ENCODE measurements around the gene TXNL4A.

TXNL4A gene

DNA sequence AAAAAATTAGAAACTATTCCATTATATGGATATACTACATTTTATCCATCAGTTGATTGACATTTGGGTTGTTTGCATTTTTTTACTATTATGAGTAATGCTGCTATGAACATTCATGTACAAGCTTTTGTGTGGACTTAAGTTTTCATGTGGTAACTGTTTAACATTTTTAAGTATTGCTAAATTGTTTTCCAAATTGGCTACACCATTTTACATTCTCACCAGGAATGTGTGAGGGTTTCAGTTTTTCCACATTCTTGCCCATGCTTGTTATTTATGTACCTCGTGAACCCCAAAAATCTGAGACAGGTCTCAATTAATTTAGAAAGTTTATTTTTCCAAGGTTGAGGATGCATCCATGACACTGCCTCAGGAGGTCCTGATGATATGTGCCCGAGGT lies 3.1 kb upstream of the TXNL4A start:
- no peak for DNase-seq (ENCODE audit: low spot score)

DNA sequence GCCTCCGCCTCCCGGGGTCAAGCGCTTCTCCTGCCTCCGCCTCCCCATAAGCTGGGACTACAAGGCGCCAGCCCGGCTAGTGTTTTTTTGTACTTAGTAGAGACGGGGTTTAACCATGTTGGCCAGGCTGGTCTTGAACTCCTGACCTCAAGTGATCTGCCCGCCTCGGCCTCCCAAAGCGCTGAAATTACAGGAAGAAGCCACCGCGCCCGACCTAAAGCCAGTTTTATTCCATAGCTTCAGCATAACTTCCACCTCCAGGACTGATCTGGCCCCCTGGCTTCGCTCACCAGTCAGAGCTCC lies 783 bp upstream of the TXNL4A start:
- no peak for DNase-seq (ENCODE audit: low spot score)

DNA sequence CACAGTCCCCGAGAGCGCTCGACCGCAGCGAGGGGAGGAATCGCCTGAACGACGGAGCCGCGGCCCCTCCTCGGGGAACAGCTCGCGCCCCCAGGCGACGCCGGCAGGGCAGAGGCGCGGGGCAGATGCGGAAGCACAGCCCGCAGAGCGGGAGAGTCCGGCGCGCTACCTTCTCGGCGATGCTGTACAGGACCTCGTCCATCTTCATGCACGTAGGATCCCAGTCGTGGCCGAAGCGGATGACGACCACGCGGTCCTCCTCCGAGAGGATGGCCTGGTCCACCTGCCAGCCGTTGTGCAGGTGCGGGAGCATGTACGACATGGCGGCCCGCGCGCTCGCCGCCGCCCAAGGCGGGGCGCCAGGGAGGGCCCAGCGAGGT lies 302 bp downstream of the TXNL4A start:
- DNase-seq (ENCODE audit: low spot score) = peak; percentile 56

DNA sequence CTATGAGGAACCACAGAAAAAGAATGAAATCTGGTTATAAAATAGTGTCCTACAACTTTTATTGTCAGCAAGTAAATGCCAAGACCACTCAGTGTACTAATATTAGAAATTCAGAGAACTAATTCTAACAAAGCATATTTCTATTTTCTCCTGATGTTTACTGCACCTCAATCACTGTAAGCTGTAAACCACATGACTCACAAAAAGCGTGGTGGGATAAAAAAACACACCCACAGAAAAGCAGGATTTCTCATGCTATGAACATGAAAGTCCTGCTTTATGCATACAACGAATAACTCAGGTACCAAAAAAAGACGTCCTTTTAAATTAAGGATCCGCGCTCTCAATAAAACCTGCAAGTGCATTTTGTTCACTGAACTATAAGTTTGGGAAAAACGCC lies 797 bp downstream of the TXNL4A start:
- DNase-seq (ENCODE audit: low spot score) = peak; percentile 30

DNA sequence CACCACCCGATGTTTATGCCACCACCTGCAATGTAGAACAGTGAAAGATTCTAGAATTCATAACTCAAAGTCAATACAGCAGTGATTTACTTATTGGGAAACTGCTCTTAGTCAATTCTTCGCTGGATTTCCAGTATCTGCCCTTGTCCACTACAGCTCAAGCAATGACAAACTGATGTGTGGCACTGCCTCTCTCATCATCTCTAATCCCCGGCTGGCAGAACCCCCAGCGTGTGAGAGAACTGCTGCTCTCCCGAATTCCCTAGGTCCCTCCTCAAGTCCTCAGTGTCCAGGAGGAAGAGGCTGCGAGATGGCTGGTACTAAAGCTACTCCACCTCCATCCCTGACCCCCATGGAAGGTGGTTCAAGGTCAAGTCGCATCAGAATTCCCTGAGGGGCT lies 1.6 kb downstream of the TXNL4A start:
- peak; percentile 33 for DNase-seq (ENCODE audit: low spot score)

DNA sequence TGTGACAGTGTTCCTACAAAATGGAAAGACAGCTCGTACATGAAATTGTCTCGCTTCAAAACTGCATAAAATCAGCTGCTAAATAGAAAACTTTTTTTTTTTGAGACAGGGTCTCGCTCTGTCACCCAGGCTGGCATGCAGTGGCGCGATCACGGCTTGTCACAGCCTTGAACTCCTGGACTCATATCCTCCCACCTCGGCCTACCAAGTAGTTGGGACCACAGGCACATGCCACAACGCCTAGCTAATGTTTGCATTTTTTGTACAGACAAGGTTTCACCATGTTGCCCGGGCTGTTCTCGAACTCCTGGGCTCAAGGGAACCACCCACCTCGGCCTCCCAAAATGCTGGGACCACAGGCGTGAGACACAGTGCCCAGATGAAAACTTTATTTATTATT lies 3.2 kb downstream of the TXNL4A start:
- no peak for DNase-seq (ENCODE audit: low spot score)

DNA sequence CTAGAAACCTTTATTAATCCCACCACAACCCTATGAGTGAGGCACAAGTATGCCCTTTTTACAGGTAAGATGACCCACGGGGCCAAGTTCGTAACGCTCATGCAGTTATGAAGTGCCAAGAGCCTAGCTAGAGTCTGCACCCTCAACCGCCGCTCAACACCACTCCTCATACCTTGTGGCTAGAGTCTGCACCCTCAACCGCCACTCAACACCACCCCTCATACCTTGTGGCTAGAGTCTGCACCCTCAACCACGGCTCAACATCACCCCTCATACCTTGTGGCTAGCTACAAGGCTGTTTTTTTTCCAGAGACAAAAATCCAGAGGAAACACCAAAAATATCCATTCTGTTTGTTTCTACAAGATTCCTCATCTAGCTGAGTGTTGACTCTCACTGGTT lies 4.6 kb downstream of the TXNL4A start:
- no peak for DNase-seq (ENCODE audit: low spot score)

DNA sequence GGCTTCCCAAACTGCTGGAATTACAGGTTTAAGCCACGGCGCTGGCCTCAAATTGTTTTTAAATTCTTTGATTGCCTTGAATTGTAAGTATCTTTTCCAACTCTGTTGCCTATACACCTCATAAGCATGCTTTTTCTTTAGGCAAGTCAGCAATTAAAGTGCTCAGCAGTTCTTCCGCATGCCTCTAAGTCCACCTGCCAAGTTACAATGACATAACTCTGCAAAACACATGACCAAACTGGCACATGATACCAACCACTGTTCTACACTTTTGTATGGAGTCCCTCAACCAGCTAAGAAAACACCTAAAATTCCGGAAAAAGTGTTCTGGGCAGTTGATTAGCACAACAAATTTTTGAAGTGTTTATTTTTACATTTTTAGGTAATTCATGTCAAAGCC lies 5.1 kb downstream of the TXNL4A start:
- DNase-seq (ENCODE audit: low spot score) = no peak

DNA sequence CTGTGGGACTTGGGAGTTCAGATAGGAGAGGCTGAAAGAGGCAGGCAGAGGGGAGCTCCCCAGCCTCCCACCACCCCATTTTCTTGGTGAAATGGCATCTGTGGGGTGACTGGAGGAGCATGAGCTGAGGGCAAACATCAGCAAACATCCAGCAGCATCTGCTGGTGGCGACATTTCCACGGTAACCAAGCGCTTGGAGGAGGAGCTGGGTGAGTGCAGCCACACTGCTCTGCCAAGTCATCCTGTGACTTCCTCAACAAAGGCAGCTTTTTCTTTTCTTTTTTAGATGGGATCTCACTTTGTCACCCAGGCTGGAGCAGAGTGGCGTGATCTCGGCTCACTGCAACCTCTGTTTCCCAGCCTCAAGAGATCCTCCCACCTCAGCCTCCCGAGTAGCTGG lies 5.6 kb downstream of the TXNL4A start:
- peak; percentile 20 for DNase-seq (ENCODE audit: low spot score)

DNA sequence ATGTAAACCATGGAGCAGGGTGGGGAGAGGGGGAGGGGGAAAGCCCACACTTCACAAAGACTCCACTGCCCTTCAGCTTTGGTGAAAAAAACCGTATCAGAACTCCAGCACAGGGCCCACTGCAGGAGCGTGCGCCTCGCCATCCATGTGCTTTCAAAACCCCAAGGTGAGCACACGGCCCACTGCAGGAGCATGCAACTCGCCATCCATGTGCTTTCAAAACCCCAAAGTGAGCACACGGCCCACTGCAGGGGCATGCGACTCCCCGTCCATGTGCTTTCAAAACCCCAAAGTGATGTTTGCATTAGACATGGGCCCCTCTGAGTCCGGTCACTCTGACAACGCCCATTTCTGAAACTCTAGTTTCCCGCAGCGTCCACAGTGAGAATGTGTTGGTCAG lies 7.8 kb downstream of the TXNL4A start:
- no peak for DNase-seq (ENCODE audit: low spot score)

DNA sequence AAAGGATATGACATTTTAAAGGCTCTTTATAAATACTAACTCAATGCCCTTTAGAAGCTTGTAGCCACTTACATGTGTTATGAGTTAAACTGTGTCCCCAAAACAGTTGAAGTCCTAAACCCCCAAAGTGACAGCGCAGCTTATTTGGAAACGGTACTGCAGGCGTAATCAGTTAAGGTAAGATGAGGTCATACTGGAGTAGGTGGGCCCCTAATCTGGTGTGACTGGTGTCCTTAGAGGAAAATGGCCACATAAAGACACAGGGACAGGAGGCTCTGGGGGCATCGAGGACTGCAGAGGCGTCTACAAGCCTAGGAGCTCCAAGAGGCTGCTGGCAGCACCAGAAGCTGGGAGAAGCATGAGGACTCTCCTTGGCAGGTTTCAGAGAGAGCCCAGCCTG lies 8.5 kb downstream of the TXNL4A start:
- DNase-seq (ENCODE audit: low spot score) = no peak

DNA sequence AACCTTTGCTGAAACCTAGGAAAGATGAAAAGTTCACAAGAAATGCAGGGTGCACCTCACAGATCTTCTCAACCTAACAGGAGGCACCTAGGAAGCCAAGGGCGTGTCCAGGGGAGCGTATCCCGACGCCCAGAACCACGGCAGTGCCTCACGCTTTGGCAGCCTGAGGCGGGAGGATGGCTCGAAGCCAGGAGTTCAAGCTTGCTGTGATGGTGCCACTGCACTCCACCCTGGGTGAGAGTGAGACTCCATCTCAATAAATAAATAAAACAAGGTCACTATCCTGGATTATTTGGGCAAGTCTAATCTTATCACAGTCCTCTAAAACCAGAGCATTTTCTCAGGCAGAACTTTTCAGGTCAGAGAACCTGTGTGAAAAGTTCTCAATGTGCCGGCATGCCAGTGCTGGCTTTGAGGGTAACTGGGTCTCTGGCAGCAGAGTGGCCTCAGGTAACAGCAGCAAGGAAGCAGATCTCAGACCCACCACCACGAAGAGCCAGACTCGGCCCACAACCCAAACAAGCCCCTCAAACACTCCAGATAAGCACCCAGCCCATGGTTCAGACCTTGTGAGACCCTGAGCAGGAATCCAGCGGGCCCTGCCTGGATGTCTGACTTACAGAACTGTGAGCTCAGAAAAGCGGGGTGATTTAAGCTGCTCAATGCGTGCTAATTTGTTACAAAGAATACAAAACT lies 12.2 kb downstream of the TXNL4A start:
- DNase-seq (ENCODE audit: low spot score) = no peak

DNA sequence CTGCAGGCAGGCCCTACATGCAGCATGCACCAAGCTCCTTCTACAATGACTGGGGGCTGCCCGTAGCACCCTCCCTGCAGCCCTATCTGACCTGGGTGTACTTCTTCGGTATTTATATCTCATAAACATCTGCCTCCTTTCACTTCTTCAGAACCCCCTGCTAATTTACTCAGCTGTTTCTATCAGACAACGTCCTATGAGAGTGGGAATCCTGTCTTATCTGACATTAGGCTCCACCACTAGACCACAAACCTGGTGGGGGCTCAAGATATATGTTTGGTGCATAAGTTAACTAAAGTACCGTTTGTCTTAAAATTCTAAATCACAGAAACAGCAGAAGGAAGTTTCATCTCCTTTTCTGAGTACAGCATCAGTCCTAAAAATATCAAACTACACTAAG lies 13.3 kb downstream of the TXNL4A start:
- DNase-seq (ENCODE audit: low spot score) = no peak

DNA sequence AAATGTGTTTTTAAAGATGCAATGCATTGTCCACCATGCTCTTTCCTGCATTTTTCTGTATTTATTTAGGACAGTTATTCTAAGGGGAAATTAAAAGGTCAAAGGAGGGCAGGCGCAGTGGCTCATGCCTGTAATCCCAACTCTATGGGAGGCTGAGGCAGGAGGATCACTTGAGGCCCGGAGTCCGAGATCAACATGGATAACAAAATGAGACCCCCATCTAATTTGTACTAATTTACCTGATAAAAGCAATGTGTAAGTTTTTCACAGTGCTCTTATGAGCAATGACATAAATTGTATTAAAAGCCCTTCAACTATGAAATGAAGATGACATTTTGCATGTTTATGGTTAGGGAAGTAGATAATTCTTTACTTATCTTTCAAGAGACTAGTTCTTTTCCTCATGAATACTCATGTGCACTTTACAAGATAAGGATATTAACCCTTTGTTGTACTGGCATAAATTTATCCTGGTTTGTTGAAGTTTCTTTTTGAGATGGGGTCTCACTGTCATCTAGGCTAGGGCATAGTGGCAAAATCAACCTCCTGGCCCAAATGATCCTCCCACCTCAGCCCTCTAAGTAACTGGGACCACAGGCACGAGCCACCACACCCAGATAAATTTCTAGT lies 14.2 kb downstream of the TXNL4A start:
- no peak for DNase-seq (ENCODE audit: low spot score)

DNA sequence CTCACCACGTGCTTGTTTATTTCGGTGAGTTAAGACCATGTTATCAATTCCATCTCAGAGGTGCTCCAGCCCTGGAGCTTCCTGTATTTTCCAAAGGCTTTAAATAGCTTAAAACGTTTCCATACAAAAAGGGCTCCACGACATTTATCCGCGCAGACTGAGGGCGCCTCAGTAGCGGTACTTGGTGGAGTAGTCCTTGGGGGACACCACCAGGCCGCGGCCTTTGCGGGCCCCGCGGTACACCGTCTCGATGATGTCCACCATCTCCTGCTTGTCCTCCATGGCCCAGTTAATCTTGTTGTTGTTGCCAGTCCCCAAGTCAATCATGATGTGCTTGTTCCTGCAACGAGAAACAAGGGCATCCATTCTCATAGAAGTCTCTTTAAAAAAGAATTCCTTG lies 14.8 kb downstream of the TXNL4A start:
- DNase-seq (ENCODE audit: low spot score) = no peak

DNA sequence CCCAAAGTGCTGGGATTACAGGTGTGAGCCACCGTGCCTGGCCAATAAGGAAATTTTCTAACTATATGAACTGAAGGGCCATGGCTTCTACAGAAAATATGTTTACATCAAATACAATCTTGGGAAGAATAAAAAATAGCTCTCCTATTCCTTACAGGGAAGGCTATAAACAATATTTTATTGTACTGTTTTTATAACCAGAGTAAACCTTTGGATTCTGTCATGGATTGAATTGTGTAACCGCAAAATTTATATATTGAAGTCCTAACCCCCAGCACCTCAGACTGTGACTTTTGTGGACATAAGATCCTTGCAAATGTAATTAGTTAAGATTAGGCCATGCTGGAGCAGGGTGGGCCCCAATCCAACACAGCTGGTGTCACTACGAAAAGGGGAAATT lies 15.6 kb downstream of the TXNL4A start:
- DNase-seq (ENCODE audit: low spot score) = no peak

DNA sequence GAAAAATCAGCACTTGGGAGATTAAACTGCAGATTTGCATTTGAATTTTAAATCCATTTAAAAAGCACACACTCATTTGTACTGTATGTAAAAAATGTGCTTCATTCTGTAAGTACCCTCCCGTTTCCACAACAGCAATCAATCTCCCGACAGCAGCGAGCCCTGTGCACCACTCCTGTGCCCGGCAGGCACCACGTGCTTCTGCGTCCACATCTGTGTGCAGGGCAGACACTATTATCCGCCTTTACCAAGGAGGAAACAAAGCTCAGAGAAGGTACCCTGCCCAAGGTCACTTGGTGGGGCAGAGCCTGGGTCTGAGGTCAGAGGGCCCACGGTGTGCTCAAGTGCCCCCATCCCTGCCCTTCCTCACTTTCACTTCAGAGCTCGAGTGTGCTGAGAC lies 16.4 kb downstream of the TXNL4A start:
- DNase-seq (ENCODE audit: low spot score) = no peak

DNA sequence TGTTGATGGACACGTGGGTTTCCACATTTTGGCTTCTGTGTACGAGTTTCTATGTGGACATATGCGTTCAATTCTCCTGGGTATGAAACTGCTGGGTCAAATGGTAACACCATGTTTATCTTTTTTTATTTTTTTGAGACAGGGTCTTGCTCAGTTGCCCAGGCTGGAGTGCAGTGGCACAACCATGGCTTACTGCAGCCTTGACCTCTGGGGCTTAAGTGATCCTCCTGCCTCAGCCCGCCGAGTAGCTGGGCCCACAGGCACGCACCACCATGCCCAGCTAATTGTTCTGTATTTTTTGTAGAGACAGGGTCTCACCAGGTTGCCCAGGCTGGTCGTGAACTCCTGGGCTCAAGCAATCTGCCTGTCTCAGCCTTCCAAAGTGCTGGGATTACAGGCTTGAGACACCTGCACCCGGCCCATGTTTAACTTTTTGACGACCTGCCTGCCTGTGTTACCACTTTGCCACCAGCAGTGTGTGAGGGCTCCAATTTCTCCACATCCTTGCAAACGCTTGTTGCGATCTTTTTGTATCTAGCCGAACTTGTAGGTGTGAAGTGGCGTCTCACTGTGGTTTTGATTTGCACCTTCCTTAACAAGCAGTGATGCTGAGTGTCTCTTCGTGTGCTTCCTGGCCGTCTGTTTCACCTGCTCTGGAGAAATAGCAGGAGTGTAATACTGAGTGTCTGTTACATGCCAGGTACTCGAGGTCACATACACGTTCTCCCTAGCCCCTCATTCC lies 17.0 kb downstream of the TXNL4A start:
- no peak for DNase-seq (ENCODE audit: low spot score)

DNA sequence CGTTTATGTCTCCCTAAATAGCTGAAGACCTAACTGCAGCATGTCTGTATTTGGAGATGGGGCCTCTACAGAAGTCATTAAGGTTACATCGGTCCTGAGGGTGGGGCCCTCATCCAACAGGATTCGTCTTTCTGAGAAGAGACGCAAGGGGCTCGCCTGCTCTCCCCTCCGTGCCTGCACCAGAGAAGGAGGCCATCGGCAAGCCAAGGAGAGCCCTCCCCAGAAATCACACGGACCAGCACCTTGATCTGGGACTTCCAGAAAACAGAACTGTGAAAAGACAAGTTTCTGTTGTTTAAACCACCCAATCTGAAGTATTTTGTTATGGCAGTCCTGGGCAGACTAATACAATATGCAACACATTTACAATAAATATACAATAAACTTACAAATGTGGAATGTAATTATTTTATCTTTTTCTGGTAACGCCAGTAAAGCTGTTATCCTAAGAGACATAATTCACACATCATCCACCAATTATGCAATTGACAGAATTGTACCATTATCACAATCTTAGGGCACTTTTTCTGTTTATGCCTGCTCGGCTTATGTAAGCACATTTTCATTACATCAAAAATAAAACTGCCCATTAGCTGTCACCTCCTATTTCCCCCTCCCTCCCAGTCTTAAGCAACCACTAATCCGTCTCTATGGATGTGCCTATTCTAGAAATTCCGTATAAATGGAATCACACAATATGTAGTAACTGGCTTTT lies 17.8 kb downstream of the TXNL4A start:
- no peak for DNase-seq (ENCODE audit: low spot score)

DNA sequence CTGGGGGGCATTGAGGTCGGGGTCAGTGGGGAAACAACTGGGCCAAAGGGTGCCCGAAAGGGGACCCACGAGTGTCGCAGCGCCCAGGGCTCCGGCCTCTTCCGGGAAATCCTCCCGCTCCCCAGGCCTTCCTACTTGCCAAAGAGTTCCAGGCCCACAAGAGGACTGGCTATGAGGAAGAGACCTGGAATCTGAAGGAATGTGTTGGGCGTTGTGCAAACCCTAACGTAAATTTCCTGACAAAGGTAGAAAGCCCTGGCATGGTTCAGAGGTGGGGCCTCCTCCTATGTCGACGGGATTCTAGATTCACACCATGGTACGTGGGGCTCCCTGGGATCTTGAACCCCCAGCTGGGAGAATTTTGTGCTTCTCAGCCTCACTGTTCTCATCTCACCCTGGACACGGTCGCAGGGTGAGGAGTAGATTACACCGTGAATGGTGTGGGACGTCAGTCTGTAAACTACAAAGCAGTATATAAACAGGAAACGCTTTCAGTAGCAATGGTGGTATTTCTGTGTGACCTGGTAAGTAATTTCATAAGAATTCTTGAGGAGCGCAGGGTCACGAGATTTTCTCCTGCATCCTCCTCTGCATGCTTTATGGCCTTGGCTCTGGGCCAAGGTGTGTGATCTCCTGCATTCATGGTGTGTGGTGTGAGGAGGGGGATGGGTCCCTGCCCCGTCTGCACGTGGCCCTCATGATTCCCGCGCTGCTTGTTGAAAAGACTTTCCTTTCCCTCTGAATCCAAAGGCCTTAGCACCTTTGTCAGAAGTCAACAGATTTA lies 23.1 kb downstream of the TXNL4A start:
- peak; percentile 73 for DNase-seq (ENCODE audit: low spot score)

DNA sequence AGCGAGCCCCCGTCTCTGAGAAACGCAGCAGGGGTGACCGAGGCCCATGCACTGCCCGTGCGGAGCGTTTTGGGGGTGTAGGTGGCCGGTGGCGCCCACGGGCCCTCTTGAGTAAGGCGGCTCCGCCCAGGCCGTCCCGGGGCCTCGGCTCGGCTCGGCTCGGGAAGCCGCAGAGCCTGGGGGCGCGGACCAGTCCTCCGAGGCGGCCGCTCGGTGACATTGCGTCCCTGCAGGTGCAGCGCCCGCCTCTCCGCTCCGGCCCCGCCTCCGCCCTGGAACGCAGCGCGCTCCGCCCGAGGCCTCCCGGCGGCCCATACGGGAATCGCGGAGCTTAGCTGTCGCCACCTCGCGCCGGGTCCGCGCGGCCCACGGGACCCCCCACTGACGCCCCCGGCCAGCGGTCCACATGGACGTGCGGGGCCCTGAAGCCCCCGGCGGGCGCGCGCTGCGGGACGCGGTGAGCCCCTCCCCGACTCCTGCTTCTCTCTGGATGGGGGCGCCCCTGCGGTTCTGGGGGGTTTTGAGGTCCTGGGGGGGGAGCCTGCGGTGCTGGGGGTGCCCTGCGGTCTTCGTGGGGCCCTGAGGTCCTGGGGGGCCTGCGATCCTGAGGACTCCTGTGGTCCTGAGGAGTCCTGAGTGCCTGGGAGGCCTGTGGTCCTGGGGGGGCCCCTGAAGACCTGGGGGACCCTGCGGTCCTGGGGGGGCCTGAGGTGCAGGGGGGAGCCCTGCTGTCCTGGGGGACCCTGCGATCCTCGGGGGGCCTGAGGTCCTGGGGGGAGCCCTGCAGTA lies 23.8 kb downstream of the TXNL4A start, which contains the start of gene HSBP1L1:
Gene HSBP1L1 (plus strand): TSS at position 314 of the 789 bp plus-strand sequence. CDS start 93 bp downstream, at position 407.
- DNase-seq (ENCODE audit: low spot score) = peak; percentile 62

Data from AG08395 (cell line).